BJ (cell line): ENCODE data around the gene SEC24A. TPM values are rescaled to one million over a fixed set of nuclear protein-coding genes. Genes with fewer than 3 reads are reported as not detected.
"Not testable (repeated sequence)": the region's sequence is repeated elsewhere in the genome, so short reads cannot be mapped to it uniquely, and the experiment has no call there.

Source experiments
- CTCF ChIA-PET: fragments of 350-600 bp; formaldehyde crosslinking; extraction: SDS; loops from one replicate; lab custom pipeline; 2021; ENCODE audit warnings: antibody characterized with exemption, inconsistent platforms; lab: Yijun Ruan, JAX
- POLR2A ChIA-PET: fragments of 300-600 bp; sonication (Branson Sonifier 250); formaldehyde crosslinking; extraction: SDS; loops from one replicate; lab custom pipeline; 2021; ENCODE audit warnings: antibody characterized with exemption; lab: Charles Lee
- DNase-seq: peaks from one replicate; pipeline ENCODE4 v3.0.0-alpha.2; 2011; ENCODE audit warnings: low read depth
- H3K27me3 ChIP-seq: 2 replicates; pipeline ENCODE4 v1.6.0; 2011; ENCODE audit warnings: low read length; ENCODE audit not compliant: control insufficient read depth, insufficient read depth
- H3K36me3 ChIP-seq: 2 replicates; pipeline ENCODE4 v1.5.1; 2011; ENCODE audit warnings: low read length; ENCODE audit not compliant: control insufficient read depth, insufficient read depth
- H3K4me3 ChIP-seq: 2 replicates; pipeline ENCODE4 v1.5.1; 2011; ENCODE audit warnings: low read depth, mild to moderate bottlenecking, control low read depth, low read length
- polyA plus RNA-seq: library from polyadenylated mRNA; depleted of rRNA; stranded (reverse); fragments of >200 nt; gene quantifications from 2 replicates; pipeline ENCODE4 v1.2.3, GENCODE V29; 2011
- TF ChIP-seq, protein P1 (sequence below): IDR thresholded peaks from 2 replicates; pipeline ENCODE4 v1.5.1; 2011; ENCODE audit warnings: low read depth, mild to moderate bottlenecking, control low read depth, inconsistent platforms, low read length, moderate library complexity; ENCODE audit not compliant: insufficient read depth

SEC24A gene
- polyA plus RNA-seq, 1 experiment, result 27.9 TPM

DNA sequence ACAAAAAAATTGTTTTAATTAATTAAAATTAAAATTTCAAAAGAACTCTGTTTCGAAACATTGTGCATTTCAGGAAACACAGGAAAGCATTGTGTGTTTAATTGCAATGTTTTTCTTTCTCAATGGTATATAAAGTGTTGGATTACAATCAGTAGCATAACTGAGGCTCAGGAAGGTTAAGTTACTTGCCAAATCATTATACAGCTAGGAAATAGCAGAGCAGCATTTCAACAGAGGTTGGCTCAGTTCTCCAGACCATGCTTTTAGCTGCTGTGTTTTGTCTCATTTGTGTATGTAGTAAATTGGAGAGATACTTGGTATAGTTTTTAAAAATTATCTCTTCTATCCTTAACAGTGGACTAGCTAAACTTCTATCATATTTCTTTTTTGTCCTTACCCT, 59.7 kb downstream of the SEC24A start:
- TF ChIP-seq, protein P1, sequence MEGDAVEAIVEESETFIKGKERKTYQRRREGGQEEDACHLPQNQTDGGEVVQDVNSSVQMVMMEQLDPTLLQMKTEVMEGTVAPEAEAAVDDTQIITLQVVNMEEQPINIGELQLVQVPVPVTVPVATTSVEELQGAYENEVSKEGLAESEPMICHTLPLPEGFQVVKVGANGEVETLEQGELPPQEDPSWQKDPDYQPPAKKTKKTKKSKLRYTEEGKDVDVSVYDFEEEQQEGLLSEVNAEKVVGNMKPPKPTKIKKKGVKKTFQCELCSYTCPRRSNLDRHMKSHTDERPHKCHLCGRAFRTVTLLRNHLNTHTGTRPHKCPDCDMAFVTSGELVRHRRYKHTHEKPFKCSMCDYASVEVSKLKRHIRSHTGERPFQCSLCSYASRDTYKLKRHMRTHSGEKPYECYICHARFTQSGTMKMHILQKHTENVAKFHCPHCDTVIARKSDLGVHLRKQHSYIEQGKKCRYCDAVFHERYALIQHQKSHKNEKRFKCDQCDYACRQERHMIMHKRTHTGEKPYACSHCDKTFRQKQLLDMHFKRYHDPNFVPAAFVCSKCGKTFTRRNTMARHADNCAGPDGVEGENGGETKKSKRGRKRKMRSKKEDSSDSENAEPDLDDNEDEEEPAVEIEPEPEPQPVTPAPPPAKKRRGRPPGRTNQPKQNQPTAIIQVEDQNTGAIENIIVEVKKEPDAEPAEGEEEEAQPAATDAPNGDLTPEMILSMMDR, result no peak
- no peaks in the 10 kb centered on the region for H3K27me3 ChIP-seq
- POLR2A ChIA-PET, result no interaction called here
- DNase-seq, result no peak
- peaks cover 9% of the 10 kb centered on the region for H3K36me3 ChIP-seq
- CTCF ChIA-PET, result interaction anchor here (0.8 kb wide), 1 partner anchor 15 kb away, joined by 3 read pairs; no protein-coding TSS in a partner anchor
- no peak overlapping the region for H3K4me3 ChIP-seq

DNA sequence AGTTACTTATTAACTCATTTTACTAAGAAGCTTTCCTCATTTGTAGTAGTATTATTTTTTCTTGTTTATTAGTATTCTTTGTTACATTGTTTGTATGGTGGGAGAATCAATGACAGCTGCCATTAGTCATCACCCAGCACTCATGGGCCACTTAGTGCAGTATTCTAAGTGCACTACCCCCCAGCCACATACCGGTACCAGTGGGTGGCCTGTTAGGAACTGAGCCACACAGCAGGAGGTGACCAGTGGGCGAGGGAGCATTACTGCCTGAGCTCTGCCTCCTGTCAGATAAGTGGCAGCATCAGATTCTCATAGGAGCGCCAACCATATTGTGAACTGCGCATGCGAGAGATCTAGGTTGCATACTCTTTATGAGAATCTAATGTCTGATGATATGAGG, 65.5 kb downstream of the SEC24A start:
- ChIA-PET CTCF (interaction anchor here (0.6 kb wide), 1 partner anchor 143 kb away, joined by 3 read pairs; no protein-coding TSS in a partner anchor), POLR2A (no interaction called here)
- H3K36me3 ChIP-seq, result peaks cover 13% of the 10 kb centered on the region
- TF ChIP-seq, protein P1, result no peak
- no peak for DNase-seq
- no peak overlapping the region for H3K4me3 ChIP-seq
- H3K27me3 ChIP-seq, result no peaks in the 10 kb centered on the region

DNA sequence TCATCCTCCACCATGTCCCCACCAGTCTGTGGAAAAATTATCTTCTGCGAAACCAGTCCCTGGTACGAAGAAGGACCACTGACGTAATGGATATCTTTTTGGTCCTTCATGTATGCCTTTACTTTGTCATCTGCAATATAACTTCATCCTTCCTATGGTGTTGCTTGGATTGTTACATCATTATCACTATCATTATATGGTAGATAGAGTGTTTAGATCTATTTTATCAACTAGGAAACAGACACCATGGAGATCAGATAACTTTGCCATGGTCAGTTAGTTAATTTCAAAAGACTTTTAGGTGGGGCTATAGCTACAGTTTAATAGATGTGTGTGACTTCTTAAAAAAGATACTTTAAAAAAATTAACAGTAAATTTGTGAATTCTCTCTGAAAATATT, 66.0 kb downstream of the SEC24A start:
- Histone ChIP-seq H3K36me3 (peaks cover 16% of the 10 kb centered on the region), H3K4me3 (no peak overlapping the region), H3K27me3 (no peaks in the 10 kb centered on the region)
- TF ChIP-seq, protein P1, result no peak
- POLR2A ChIA-PET, result no interaction called here
- no peak for DNase-seq
- CTCF ChIA-PET, result interaction anchor here (0.6 kb wide), 1 partner anchor 142 kb away, joined by 3 read pairs; no protein-coding TSS in a partner anchor

DNA sequence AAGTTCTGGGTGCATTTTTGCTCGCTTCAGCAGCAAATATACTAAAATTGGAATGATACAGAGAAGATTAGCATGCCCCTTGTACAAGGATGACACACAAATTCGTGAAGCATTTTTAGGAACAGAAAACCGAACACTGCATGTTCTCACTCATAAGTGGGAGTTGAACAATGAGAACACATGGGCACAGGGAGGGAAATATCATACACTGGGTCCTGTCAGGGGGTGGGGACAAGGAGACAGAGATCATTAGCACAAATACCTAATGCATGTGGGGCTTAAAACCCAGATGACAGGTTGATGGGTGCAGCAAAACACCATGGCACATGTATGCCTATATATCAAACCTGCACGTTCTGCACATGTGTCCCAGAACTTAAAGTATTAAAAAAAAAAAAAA, 66.9 kb downstream of the SEC24A start:
- H3K27me3 ChIP-seq, H3K4me3 ChIP-seq, CTCF ChIA-PET, DNase-seq, POLR2A ChIA-PET: not testable (repeated sequence)
- H3K36me3 ChIP-seq, result peaks cover 18% of the 10 kb centered on the region

DNA sequence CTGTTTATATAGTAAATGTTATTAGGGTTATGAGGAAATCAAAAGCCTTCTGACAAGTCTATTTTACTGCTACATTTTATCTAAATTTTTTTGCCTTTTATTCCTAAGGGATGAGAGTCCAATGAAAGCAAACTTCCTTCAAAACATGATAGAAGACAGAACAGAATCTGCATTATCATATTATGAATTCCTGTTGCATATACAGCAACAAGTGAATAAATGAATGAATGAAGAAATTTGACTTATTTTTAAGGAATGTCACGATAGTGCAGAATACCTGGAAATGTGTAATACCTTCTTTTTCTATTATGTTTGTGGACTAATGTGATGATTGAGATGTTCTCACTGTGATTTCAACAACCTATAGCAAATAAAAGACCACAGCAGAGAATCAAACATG, 76.3 kb downstream of the SEC24A start:
- DNase-seq, result no peak
- Histone ChIP-seq H3K27me3 (no peaks in the 10 kb centered on the region), H3K36me3 (peaks cover 5% of the 10 kb centered on the region), H3K4me3 (no peak overlapping the region)
- ChIA-PET CTCF (interaction anchor here (0.6 to 1.1 kb wide), 2 partner anchors 14 kb away, joined by 3 read pairs; partner anchors contain the start of gene CAMLG), POLR2A (no interaction called here)
- TF ChIP-seq, protein P1, result no peak

DNA sequence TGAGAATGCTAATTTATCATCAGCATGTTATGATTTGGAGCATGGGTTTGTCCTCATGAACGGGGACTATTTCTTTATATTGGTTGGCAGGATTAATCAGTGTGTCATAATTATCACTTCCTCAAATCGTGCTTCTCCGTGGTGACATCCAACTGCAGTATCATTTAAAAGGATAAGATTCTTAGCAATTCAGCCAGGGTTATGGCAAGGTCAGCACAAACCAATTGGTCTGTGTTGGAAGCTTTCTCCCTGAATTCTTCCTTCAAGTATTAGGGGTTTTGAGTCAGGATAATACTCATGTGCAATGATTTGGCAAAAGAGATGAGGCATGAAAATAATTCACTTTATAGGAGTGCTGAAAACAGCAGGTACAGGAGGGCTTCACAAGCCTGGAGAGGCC, 84.2 kb downstream of the SEC24A start:
- Histone ChIP-seq H3K36me3 (no peaks in the 10 kb centered on the region), H3K4me3 (no peak overlapping the region), H3K27me3 (no peaks in the 10 kb centered on the region)
- ChIA-PET CTCF (no interaction called here), POLR2A (no interaction called here)
- DNase-seq, result no peak
- TF ChIP-seq, protein P1, result no peak
